Left renal cortex interstitium (tissue), 4 donors: ENCODE measurements around the gene NFKBIB. TPM values are rescaled to one million over a fixed set of nuclear protein-coding genes. Genes with fewer than 3 reads are reported as not detected.
"Not testable (repeated sequence)": the region's sequence is repeated elsewhere in the genome, so short reads cannot be mapped to it uniquely, and the experiment has no call there.

Experiments
- DNase-seq, 4 donors: peaks; one replicate each; pipeline ENCODE4 v3.0.0-alpha.2; 2013; ENCODE audit warnings: low read depth in 4 of 4, low spot score in 2 of 4, missing footprints in 1 of 4
- polyA plus RNA-seq, 4 donors: library from polyadenylated mRNA; unstranded; fragments of 120-200 nt; gene quantifications; one replicate each; pipeline ENCODE4 v1.2.1, GENCODE V29; 2013; ENCODE audit not compliant: insufficient read length in 4 of 4

The NFKBIB gene
- polyA plus RNA-seq, 4 donors = 8.2 to 13.4 (median 11.4) TPM

- DNase-seq = no peak
Measured at GRCh38 chr19:38922482-38922881, 22.7 kb downstream of the NFKBIB start.

- no peak for DNase-seq
Measured at GRCh38 chr19:38924388-38924787, 24.6 kb downstream of the NFKBIB start.

- no peak for DNase-seq
Measured at GRCh38 chr19:38928391-38929001, 28.7 kb downstream of the NFKBIB start.

GRCh38 chr19:38929929-38930775 lies 30.4 kb downstream of the NFKBIB start, which contains the start of gene SARS2:
Gene SARS2 (minus strand): TSS chr19:38930763. CDS start chr19:38930736, 27 bp downstream.
- DNase-seq = peak in 3 of 4 donors; percentile 88 to 99 (median 91)

- DNase-seq = peak in 3 of 4 donors; percentile 99
Measured at GRCh38 chr19:38930776-38931520, 31.2 kb downstream of the NFKBIB start, which contains the start of gene MRPS12. Gene MRPS12 (plus strand): TSS chr19:38930944. CDS start chr19:38931295, 351 bp downstream.

GRCh38 chr19:38931521-38931793 lies 31.7 kb downstream of the NFKBIB start:
- DNase-seq = no peak

GRCh38 chr19:38932425-38933179 lies 32.8 kb downstream of the NFKBIB start:
- no peak for DNase-seq

GRCh38 chr19:38933544-38933943 lies 33.8 kb downstream of the NFKBIB start:
- no peak for DNase-seq

GRCh38 chr19:38939957-38940356 lies 40.2 kb downstream of the NFKBIB start:
- DNase-seq = no peak

- not testable (repeated sequence) for DNase-seq
Measured at GRCh38 chr19:38941466-38941865, 41.7 kb downstream of the NFKBIB start.

- DNase-seq = no peak
Measured at GRCh38 chr19:38941979-38942378, 42.2 kb downstream of the NFKBIB start.

- DNase-seq = no peak
Measured at GRCh38 chr19:38942471-38943181, 42.9 kb downstream of the NFKBIB start.

GRCh38 chr19:38944981-38945506 lies 45.3 kb downstream of the NFKBIB start:
- no peak for DNase-seq

GRCh38 chr19:38945562-38946228 lies 45.9 kb downstream of the NFKBIB start:
- DNase-seq = no peak

GRCh38 chr19:38946229-38947010 lies 46.7 kb downstream of the NFKBIB start:
- DNase-seq = no peak

- DNase-seq = peak in 2 of 4 donors; percentile 61 to 73
Measured at GRCh38 chr19:38949580-38950367, 50.0 kb downstream of the NFKBIB start.

- DNase-seq = no peak
Measured at GRCh38 chr19:38951187-38951586, 51.4 kb downstream of the NFKBIB start.
